ENCODE measurements around the gene NRXN2. TPM values are rescaled to one million over a fixed set of nuclear protein-coding genes. Genes with fewer than 3 reads are reported as not detected.
A peak's percentile ranks its signal among the peaks of the same experiment; 100 is the strongest.

NRXN2 gene
- total and polyA plus RNA-seq, 2 of the 13 experiments (the other 11 are each of a cell fraction or from before 2014, with no cell fraction given), result not detected

DNA sequence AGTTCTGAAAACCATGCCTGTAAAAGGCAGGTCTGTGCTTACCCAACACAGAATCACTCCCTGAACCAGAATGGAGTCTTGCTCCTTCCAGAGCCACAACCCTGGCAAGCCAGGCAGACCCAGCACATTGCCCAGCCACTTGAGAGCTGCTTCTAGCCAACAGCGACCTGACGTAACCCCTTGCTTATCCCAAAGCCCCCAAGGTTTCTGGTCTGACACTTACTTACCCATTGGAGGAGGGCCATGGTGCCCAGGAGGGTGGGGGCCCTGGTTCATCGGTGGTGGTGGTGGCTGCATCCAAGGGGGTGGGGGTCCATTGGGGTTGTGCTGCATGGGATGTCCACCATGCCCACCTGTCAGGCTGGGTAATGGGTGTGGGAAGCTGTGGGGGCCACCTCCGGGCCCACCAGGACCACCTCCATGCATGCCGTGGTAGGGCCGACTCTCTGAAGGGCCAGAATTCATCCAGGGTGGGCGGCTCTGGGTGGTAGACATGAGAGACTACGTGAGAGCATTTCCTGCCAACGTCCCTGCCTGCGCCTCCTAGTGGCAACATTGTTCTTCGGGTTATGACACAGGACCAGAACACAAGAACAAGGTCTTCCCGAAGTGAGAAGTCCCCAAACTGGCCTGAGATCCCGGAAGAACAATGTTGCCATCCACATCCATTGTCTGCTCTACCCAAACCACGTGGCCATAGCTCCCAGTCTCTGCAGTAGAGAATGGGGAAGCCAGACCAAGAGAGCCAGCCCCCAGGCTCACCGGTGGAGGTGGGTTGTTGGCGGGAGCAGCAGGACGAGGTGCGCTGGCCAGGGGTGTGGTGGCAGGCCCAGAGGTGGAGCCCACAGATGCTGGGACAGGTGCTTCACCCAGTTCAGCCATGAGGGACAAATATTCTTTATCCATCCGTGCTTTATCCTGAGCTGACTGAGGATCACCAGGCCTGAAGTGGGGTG is 44.6 kb upstream of the NRXN2 start (continued):
- TF ChIP-seq, protein P1, sequence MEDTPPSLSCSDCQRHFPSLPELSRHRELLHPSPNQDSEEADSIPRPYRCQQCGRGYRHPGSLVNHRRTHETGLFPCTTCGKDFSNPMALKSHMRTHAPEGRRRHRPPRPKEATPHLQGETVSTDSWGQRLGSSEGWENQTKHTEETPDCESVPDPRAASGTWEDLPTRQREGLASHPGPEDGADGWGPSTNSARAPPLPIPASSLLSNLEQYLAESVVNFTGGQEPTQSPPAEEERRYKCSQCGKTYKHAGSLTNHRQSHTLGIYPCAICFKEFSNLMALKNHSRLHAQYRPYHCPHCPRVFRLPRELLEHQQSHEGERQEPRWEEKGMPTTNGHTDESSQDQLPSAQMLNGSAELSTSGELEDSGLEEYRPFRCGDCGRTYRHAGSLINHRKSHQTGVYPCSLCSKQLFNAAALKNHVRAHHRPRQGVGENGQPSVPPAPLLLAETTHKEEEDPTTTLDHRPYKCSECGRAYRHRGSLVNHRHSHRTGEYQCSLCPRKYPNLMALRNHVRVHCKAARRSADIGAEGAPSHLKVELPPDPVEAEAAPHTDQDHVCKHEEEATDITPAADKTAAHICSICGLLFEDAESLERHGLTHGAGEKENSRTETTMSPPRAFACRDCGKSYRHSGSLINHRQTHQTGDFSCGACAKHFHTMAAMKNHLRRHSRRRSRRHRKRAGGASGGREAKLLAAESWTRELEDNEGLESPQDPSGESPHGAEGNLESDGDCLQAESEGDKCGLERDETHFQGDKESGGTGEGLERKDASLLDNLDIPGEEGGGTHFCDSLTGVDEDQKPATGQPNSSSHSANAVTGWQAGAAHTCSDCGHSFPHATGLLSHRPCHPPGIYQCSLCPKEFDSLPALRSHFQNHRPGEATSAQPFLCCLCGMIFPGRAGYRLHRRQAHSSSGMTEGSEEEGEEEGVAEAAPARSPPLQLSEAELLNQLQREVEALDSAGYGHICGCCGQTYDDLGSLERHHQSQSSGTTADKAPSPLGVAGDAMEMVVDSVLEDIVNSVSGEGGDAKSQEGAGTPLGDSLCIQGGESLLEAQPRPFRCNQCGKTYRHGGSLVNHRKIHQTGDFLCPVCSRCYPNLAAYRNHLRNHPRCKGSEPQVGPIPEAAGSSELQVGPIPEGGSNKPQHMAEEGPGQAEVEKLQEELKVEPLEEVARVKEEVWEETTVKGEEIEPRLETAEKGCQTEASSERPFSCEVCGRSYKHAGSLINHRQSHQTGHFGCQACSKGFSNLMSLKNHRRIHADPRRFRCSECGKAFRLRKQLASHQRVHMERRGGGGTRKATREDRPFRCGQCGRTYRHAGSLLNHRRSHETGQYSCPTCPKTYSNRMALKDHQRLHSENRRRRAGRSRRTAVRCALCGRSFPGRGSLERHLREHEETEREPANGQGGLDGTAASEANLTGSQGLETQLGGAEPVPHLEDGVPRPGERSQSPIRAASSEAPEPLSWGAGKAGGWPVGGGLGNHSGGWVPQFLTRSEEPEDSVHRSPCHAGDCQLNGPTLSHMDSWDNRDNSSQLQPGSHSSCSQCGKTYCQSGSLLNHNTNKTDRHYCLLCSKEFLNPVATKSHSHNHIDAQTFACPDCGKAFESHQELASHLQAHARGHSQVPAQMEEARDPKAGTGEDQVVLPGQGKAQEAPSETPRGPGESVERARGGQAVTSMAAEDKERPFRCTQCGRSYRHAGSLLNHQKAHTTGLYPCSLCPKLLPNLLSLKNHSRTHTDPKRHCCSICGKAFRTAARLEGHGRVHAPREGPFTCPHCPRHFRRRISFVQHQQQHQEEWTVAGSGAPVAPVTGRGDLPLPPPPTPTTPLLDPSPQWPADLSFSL (CRISPR knock-in tag; IDR thresholded peaks at IDR 0.05), result no peak
- TF ChIP-seq SMC3 (IDR thresholded peaks at IDR 0.05; ENCODE audit: low read length), result 0 out of 2 replicates have a peak, but pooled peaks have one; percentile 25
- peak; percentile 79 for TF ChIP-seq AGO2 (optimal IDR thresholded peaks at IDR 0.05; ENCODE audit: low read depth, low read length)
- TF ChIP-seq EP300 (IDR thresholded peaks at IDR 0.05; ENCODE audit: low read depth in 2 of 2, low read length in 2 of 2), result no peak
- TF ChIP-seq EP300 (CRISPR knock-in tag; IDR thresholded peaks at IDR 0.05; ENCODE audit: borderline replicate concordance), result no peak
- TF ChIP-seq RBM22 (optimal IDR thresholded peaks at IDR 0.05; ENCODE audit: low read length), result peak; percentile 58
- 0 out of 2 replicates have a peak, but pooled peaks have one; percentile 17 for TF ChIP-seq FOXO4 (CRISPR knock-in tag; conservative IDR thresholded peaks at IDR 0.05)
- TF ChIP-seq THAP11 (CRISPR knock-in tag; IDR thresholded peaks at IDR 0.05), result 0 out of 2 replicates have a peak, but pooled peaks have one; percentile 19
- no peak for TF ChIP-seq CCDC6 (CRISPR knock-in tag; IDR thresholded peaks at IDR 0.05)
- no peak for TF ChIP-seq HES4 (CRISPR knock-in tag; IDR thresholded peaks at IDR 0.05; ENCODE audit: borderline replicate concordance)
- peak; percentile 77 for TF ChIP-seq CTCF (CRISPR knock-in tag; IDR thresholded peaks at IDR 0.05)
- TF ChIP-seq ZNF687 (CRISPR knock-in tag; IDR thresholded peaks at IDR 0.05), result peak; percentile 44
- TF ChIP-seq ATF7 (IDR thresholded peaks at IDR 0.05), result no peak
- no peak for TF ChIP-seq ATF7 (CRISPR knock-in tag; IDR thresholded peaks at IDR 0.05)
